ENCODE data around the gene QKI.
"Not testable (repeated sequence)": the region's sequence is repeated elsewhere in the genome, so short reads cannot be mapped to it uniquely, and the experiment has no call there.

QKI gene

DNA sequence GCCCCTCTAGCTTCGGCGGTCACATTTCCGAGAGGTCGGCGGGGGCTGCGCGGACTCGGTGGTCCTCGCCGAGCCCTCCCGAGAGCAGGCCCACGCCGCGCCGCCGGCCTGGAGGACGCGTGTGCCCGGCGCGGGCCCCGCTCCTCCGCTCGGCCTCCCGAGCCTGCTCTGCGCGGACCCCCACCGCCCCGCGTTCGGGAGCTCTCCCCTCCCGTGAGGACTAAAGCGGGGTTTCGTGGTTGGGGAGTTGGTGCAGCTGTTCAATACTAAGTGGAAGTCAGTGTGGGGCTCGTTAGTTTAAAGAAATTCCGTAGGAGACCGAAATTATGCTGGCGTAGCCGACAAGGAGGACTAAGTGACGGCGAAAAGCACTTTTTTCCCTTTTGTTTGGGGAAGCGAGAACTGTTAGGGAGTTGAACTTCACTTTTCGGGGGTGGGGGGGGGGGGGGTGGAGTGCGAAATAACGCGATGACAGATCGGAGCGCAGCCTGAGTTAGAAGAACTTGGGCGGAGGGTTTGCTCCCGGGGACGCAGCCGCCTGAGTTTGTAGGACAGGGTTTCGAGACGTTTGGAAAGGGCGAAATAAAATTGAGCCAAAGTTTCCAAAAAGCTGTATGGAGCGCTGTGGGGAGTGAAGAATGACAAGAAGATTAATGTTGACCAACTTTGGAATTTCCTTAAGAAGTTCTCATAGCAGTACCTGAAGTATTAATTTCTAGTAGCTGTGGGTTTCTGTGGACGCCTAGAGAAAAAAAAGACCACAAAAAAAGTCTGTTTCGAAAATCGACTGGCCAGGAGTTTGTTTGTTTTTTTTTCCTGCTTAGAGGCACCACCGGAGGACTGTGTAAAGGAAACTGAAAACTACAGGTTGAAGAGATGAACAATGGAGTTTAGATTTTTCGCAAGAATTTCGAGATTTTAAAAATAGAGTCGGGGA lies 1.4 kb downstream of the QKI start:
- peak; percentile 18 to 24 for DNase-seq

DNA sequence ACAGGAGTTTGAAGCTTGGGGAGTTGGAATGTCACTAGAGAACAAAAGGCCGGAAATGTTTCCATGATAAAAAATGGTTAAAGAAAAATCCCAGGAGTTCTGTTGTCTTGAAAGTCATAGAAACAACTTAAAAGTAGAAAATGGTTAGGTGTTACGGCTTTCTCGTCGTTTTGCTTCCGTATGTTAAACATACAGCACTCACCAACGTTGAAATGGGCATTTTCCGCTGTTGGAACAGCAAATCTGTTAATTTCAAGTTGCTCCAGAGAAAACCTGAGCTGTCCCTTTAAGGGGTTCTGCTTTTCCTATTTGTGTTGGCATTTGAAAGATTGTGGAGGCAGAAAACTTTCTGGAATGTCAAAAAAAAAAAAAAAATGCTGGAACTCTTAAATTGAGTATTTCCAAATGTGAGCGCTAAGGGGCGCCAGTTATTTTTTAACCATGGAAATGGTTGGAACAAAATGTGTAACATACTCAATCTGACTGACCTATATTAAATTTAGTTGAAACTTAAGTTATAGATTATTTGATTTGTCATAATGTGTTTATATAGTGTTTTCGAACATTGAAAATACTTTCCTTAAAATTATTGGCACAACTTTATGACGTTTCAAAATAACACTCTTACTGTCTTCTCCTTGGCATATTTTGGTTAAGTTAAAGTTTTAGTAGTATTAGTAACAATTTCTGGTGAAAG lies 2.2 kb downstream of the QKI start:
- DNase-seq = peak in 1 of 2 experiments; percentile 12

DNA sequence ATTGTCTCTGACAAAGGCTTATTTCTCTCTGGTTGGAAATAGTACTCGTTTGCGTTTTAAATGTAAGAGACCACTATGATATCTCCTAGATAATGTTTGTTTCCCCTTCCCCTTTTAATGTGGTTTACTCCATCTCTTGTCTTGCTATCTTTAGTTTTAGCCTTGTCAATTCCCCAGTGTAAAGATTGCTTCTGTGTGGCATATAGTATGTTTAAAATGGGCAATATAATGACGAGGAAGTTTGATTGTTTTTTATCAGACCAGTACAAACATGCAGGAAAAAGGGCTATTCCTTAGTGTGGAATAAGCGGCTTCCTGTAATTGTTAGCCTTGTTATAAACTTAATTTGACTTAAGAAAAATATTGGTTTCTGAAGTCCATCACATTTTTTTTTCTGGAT lies 3.1 kb downstream of the QKI start:
- DNase-seq = no peak

- DNase-seq = no peak
Measured at GRCh38 chr6:163418311-163419029, 4.0 kb downstream of the QKI start.

DNA sequence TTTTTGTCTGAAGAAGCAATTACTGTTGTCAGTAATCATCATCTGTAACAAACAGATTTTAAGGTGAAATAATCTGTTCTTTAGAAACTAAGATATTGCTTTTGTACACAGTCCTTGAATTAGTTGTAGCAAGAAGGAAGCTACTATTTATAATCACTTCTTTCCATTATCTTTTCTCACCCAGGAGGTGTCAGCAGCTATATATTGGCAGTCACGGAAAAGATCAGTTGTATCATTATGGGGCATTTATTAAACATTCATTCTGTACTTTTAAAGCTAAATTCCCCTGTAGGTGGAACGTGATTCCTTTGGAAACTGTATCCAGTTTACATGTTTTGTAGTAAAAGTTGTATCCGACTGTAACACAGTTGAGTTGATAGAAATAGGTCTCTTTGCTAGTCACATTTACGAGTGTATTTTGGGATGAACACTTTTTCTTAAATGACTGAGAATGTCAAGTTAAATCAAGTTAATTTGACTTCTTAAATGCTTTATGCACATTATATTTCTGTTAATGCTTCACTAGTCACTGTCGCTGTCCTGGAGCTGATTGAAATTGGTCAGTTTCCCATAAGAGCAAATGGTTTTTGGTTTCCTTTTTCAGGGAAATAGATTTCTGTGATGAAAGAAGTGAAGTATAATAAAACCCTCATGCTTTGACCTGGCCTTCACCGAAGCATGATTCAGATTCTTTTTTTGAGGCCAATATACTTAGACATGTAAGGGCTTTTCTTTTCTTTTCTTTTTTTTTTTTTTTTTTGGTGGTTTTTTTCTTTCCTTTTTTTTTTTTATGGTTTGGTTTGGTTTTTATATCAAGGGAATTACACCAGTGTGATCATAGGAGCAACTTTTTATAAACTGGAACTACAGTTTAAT lies 5.1 kb downstream of the QKI start:
- DNase-seq = no peak

DNA sequence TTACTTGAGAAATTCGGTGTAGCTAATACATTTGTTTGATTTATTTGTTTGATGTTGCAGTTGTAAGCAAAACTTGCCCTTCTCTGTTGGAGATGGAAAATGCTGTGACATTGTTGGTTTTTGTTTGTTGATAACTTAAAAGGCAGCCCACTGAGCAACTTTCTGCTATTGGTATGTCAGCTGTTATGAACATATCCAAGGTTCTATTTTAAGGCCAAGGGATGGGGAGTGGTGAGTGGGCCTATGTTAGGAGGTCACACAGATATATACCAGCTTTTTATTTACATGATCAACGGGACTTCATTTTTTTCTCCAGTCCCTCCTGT lies 5.7 kb downstream of the QKI start:
- DNase-seq = no peak

- no peak for DNase-seq
Measured at GRCh38 chr6:163422550-163422949, 8.0 kb downstream of the QKI start.

DNA sequence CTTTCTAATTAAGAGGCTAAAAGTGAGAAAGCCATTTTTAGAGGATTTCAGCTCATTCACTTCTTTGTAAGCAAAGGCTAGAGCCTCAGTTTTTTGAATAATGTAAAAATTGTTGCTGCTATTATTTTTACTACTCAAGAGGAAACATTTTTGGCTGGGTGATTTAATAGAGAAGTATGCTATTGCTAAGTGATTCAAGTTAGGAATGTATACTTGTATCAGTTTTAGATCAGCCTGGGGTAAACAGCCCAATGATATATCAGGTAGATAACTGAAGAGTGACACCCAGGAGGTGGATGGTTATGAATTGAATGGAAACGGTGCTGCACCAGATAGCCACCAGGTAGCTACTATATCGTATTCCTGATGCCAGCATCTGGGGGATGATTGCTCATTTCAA lies 9.2 kb downstream of the QKI start:
- no peak for DNase-seq

DNA sequence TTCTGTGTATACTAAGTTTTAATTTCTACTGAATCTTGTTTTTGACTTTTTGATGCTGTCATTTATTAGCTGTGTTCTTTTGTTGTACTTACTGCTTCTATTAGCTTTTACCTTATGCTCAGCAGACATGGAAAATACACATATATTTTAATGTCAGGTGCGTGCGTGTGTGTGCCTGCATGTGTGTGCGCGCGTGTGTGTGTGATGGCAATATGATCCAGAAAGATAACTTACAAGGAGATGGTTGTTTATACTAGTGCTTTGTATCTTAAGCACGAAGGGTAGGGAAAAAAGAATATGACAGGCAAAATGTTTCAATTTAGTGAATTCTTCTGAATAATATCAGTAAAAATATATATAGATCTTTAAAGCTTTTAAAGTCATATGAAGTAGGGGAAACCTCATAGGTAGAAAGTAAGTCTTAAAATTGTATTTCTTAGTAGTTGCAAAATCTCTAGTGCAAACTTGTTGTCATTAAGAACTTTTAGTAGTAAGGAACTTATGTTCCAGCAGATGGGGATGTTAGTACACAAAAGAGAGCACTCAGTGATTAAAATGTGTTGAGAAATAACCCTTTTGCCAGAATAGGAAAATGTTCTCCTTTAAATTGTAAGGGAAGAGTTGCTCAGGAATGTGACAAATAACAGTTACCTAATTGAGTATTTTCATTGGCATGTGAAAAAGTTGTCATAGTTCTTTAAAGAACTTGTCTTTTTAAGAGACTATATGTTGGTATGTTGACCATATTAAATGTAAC lies 13.2 kb downstream of the QKI start:
- no peak for DNase-seq

- no peak for DNase-seq
Measured at GRCh38 chr6:163428373-163428772, 13.9 kb downstream of the QKI start.

GRCh38 chr6:163429858-163430448 lies 15.4 kb downstream of the QKI start:
- no peak for DNase-seq

GRCh38 chr6:163432300-163432699 lies 17.8 kb downstream of the QKI start:
- no peak for DNase-seq

DNA sequence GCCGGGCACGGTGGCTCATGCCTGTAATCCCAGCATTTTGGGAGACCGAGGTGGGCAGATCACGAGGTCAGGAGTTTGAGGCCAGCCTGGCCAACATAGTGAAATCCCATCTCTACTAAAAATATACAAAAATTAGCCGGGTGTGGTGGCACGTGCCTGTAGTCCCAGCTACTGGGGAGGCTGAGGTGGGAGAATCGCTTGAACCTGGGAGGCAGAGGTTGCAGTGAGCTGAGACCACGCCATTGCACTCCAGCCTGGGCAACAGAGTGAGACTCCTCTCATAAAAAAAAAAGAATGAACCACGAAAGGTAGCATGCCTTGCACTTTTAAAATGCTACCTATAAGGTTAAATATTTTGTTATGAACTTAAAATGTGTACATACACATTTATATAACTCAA lies 19.0 kb downstream of the QKI start:
- DNase-seq = not testable (repeated sequence)

DNA sequence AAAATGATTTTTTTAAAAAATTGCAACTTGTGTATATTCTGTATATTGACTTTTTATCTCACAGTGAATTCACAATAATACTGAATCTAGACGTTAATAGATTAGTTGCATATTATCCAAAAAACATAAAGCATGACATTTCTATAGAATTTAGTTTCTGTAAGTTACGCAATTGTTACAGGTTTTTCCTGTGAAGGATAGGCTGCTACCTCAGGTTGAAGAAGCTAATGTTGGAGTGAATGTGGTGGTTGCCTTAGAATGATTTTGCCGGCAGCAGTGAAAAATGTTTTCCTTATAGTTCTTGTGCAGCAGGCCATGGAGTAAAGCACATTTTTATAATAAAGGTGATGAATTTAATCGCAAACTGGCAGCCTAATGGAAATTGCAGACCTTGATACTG lies 20.5 kb downstream of the QKI start:
- DNase-seq = no peak

DNA sequence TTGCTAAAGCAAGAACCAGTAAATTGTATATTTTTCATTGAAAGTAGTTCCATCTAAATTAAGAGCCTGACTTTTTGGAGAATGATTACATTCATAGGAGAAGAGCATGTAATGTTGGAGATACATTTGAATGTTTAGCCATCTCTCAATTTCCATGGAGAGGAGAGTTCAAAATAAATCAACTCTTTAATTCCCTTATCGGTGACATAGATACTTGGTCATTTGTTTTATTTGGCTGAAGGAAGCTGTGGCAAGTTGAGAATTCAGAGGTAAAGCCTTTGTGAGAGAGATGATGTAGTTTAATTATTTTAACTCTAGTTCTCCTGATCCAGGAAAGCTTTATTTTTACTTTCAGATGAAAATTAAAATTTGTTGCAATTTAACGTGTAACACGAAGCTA lies 22.3 kb downstream of the QKI start:
- DNase-seq = no peak

- DNase-seq = no peak
Measured at GRCh38 chr6:163437466-163437865, 22.9 kb downstream of the QKI start.

DNA sequence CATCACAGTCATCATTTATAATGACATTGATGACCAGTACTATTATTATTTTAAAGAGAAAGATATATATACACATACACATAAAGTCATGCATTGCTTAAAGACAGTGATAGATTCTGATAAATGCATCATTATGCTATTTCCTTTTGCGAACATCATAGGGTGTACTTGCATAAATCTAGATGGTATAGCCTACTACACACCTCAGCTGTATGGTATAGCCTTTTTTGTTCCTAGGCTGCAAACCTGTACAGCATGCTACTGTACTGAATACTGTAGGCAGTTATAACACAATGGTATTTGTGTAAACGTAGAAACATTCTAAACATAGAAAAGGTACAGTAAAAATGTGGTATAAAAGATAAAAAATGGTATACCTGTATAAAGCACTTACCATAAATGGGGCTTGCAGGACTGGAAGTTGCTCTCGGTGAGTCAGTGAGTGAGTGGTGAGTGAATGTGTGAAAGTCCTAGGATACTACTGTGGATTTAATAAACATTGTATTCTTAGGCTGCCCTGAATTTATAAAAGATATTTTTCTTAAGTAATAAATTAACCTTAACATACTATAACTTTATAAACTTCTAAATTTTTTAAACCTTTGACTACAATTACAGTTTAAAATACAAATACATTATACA lies 23.9 kb downstream of the QKI start:
- no peak for DNase-seq

DNA sequence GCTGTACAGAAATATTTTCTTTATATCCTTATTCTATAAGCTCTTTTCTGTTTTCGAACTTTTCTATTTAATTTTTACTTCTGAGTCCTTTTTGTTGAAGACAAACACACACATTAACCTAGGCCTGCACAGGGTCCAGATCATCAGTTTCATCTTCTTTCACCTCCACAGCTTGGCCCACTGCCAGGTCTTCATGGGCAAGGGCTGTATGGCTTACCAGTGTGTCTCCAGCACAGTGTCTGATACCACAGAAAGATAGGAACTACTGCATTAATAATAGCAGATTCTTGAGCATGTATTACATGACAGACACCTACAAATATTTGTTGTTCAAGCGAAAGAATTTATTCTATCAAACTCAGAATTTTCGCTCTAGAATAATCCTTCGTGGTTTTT lies 24.4 kb downstream of the QKI start:
- DNase-seq = peak; percentile 12

DNA sequence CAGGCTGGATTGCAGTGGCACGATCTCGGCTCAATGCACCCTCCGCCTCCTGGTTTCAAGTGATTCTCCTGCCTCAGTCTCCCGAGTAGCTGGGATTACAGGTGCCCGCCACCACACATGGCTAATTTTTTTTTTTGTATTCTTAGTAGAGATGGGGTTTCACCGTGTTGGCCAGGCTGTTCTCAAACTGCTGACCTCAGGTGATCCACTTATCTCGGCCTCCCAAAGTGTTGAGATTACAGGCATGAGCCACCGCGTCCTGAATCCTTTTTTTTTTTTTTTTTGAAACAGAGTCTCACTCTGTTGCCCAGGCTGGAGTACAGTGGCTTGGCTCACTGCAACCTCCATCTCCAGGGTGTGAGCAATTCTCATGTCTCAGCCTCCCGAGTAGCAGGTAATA lies 24.9 kb downstream of the QKI start:
- DNase-seq = not testable (repeated sequence)

DNA sequence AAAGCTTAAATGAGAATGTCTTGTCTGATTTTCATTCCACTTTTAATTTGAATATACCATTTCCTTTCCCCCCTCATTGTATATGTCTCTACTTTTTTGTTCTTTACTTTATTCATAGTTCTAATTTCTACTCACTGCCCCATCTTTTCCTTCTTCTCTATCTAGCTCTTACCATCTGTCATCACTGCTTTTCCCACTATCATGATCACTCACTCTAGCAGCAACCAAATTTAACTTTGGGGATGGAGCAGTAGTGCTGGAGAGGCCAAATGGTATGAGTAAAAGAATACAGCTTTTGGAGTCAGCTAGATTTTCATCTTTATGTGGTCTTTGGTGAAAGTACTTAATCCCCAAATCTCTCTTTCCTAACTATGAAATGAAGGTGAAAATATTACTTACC lies 25.5 kb downstream of the QKI start:
- DNase-seq = no peak

- DNase-seq = no peak
Measured at GRCh38 chr6:163442336-163442735, 27.8 kb downstream of the QKI start.
